HepG2 (cell line): ENCODE results near the gene FUT8. TPM values are rescaled to one million over a fixed set of nuclear protein-coding genes. Genes with fewer than 3 reads are reported as not detected.

Experiments used
- ATAC-seq: fragments of 200-7000 bp; cut with Tn5 transposase; 3 replicates; pipeline ENCODE4 v1.9.1; 2020; ENCODE audit warnings: mild to moderate bottlenecking, moderate library complexity
- BruUV-seq: library from RNA; stranded (reverse); fragments of 400-500 nt; replicated peaks from 2 replicates; lab custom pipeline; 2021; lab: Mats Ljungman, UMichigan
- CTCF ChIA-PET: fragments of 300-600 bp; formaldehyde crosslinking; extraction: SDS; loops from one replicate; lab custom pipeline; 2021; ENCODE audit warnings: low total read pairs, inconsistent platforms, low intra/inter-chr PET ratio; lab: Yijun Ruan, JAX
- POLR2A ChIA-PET: fragments of 350-600 bp; sonication (Branson Sonifier 250); formaldehyde crosslinking; loops from one replicate; lab custom pipeline; 2020; ENCODE audit warnings: antibody characterized with exemption, inconsistent platforms; lab: Yijun Ruan, JAX
- DNase-seq: peaks from one replicate; pipeline ENCODE4 v3.0.0-alpha.2; 2015; ENCODE audit warnings: low spot score
- FAIRE-seq: peaks from 3 replicates; lab custom pipeline; 2011; peaks lifted over from hg19 to GRCh38; lab: Jason Lieb, UNC
- H2AFZ ChIP-seq: one replicate; pipeline ENCODE4 v1.6.1; 2011; ENCODE audit warnings: low read length, inconsistent platforms
- H3K27ac ChIP-seq: fragments of 300-600 bp; 3 replicates; pipeline ENCODE4 v1.8.0; 2011; ENCODE audit warnings: mixed run types, mild to moderate bottlenecking, mixed read lengths, low read length, inconsistent platforms; ENCODE audit not compliant: insufficient read depth; ENCODE audit errors: extremely low read length
- H3K27me3 ChIP-seq, 2 experiments: fragments of 200-600 bp in 1 of 2; 2 replicates in 1 of 2; 3 replicates in 1 of 2; pipeline versions ENCODE4 v1.6.0 to v1.8.0; 2011; ENCODE audit warnings: low read length in 2 of 2, mild to moderate bottlenecking in 2 of 2, moderate library complexity in 2 of 2, inconsistent platforms in 1 of 2; ENCODE audit not compliant: insufficient read depth in 2 of 2, control insufficient read depth in 1 of 2
- H3K36me3 ChIP-seq, 2 experiments: fragments of 200-600 bp in 1 of 2; replicated peaks in 1 of 2; 2 replicates in 1 of 2; 3 replicates in 1 of 2; pipeline versions ENCODE4 v1.5.1 to v1.8.0; 2011; ENCODE audit warnings: low read length in 2 of 2, inconsistent platforms in 1 of 2; ENCODE audit not compliant: insufficient read depth in 2 of 2, control insufficient read depth in 1 of 2
- H3K4me1 ChIP-seq: 2 replicates; pipeline ENCODE4 v1.5.1; 2012; ENCODE audit warnings: low read length, inconsistent platforms; ENCODE audit not compliant: insufficient read depth
- H3K4me2 ChIP-seq: 2 replicates; pipeline ENCODE4 v1.6.0; 2011; ENCODE audit warnings: low read depth, low read length, inconsistent platforms
- H3K4me3 ChIP-seq, 3 experiments: fragments of 200-600 bp in 1 of 3; sonication (generic), shearing (Covaris generic) in 1 of 3; replicated peaks in 1 of 3; 2 replicates each; pipeline ENCODE4 v1.5.1; 2011 to 2016; ENCODE audit warnings: low read length in 3 of 3, inconsistent platforms in 2 of 3, low read depth in 2 of 3, mild to moderate bottlenecking in 2 of 3, control low read depth in 1 of 3, mixed read lengths in 1 of 3; ENCODE audit not compliant: insufficient read depth in 1 of 3
- H3K79me2 ChIP-seq: one replicate; pipeline ENCODE4 v1.6.1; 2011; ENCODE audit warnings: low read length, inconsistent platforms; ENCODE audit not compliant: insufficient read depth
- H3K9ac ChIP-seq: 2 replicates; pipeline ENCODE4 v1.6.0; 2011; ENCODE audit warnings: mild to moderate bottlenecking, low read depth, low read length, inconsistent platforms; ENCODE audit not compliant: insufficient read depth
- H3K9me3 ChIP-seq: 2 replicates; pipeline ENCODE4 v1.5.1; 2012; ENCODE audit warnings: mild to moderate bottlenecking, low read length
- H4K20me1 ChIP-seq: 2 replicates; pipeline ENCODE4 v1.6.0; 2011; ENCODE audit warnings: inconsistent platforms, mild to moderate bottlenecking, low read length, moderate library complexity; ENCODE audit not compliant: insufficient read depth
- ARNTL ChIP-seq: sonication (generic); formaldehyde crosslinking; IDR thresholded peaks from 2 replicates; pipeline ENCODE4 v1.4.0; 2020; ENCODE audit warnings: mild to moderate bottlenecking, missing genetic modification reagents
- DR1 ChIP-seq: sonication (generic); formaldehyde crosslinking; IDR thresholded peaks from 2 replicates; pipeline ENCODE4 v1.8.0; 2021; ENCODE audit warnings: mild to moderate bottlenecking, missing genetic modification reagents, inconsistent platforms
- KDM4B ChIP-seq: sonication (generic); formaldehyde crosslinking; IDR thresholded peaks from 2 replicates; pipeline ENCODE4 v1.4.0; 2020; ENCODE audit warnings: missing genetic modification reagents
- MAFF ChIP-seq: IDR thresholded peaks from 2 replicates; pipeline ENCODE4 v1.6.1; 2011; ENCODE audit warnings: low read depth, low read length, improper control_type of control experiment
- MAFK ChIP-seq, 2 experiments: IDR thresholded peaks in 1 of 2; conservative IDR thresholded peaks in 1 of 2; 2 replicates each; pipeline ENCODE4 v1.6.1; 2011; ENCODE audit warnings: improper control_type of control experiment in 2 of 2, low read length in 2 of 2
- RORA ChIP-seq: sonication (generic); formaldehyde crosslinking; IDR thresholded peaks from 2 replicates; pipeline ENCODE4 v1.5.0; 2020; ENCODE audit warnings: mild to moderate bottlenecking, missing genetic modification reagents, moderate library complexity
- ZNF350 ChIP-seq: sonication (generic); formaldehyde crosslinking; IDR thresholded peaks from 2 replicates; pipeline ENCODE4 v1.4.0; 2020; ENCODE audit warnings: mild to moderate bottlenecking, low read depth, missing genetic modification reagents, borderline replicate concordance
- ZNF550 ChIP-seq: sonication (generic); formaldehyde crosslinking; IDR thresholded peaks from 2 replicates; pipeline ENCODE4 v1.4.0; 2020; ENCODE audit warnings: mild to moderate bottlenecking, missing genetic modification reagents, borderline replicate concordance
- WGBS: methylation state at CpG from one replicate; pipeline ENCODE4 v1.1.6; 2017; ENCODE audit warnings: low lambda C conversion rate; 5-methylcytosine and 5-hydroxymethylcytosine counted together
- in situ Hi-C: cut with HindIII; loops from 2 replicates; pipeline ENCODE4 v1.10.0; 2017; ENCODE audit warnings: low pct_unique_long_range_greater_than_20kb; ENCODE audit not compliant: extremely low pct_ligation_motif_present
- intact Hi-C: fragments of 100-400 bp; cut with micrococcal nuclease; formaldehyde crosslinking; loops from one replicate; pipeline ENCODE4 v1.10.0; 2022; ENCODE audit not compliant: unreplicated experiment
- polyA plus RNA-seq, 8 experiments: library from polyadenylated mRNA; depleted of rRNA in 3 of 8; stranded (reverse) in 7 of 8; unstranded in 1 of 8; fragments of >200 nt; fragmentation: Illumina TruSeq in 4 of 8; extraction: Trizol in 4 of 8; gene quantifications; 2 replicates each; pipeline versions ENCODE4 v1.2.1 to v1.2.3, GENCODE V29; 2011 to 2016; ENCODE audit warnings: low read depth in 4 of 8, missing spikeins in 1 of 8, mixed read lengths in 1 of 8; ENCODE audit not compliant: insufficient read depth in 1 of 8
- total RNA-seq, 5 experiments: library from RNA; depleted of rRNA; stranded (reverse); fragments of >200 nt; fragmentation: Illumina TruSeq; extraction: Trizol; gene quantifications; 2 replicates each; pipeline ENCODE4 v1.2.3, GENCODE V29; 2016; ENCODE audit warnings: low read depth in 1 of 5
- TF ChIP-seq, protein P1 (sequence below): sonication (generic); formaldehyde crosslinking; IDR thresholded peaks from 2 replicates; pipeline ENCODE4 v1.5.1; 2020; ENCODE audit warnings: missing genetic modification reagents, mild to moderate bottlenecking, borderline replicate concordance
- TF ChIP-seq, protein P2 (sequence below): sonication (generic); formaldehyde crosslinking; IDR thresholded peaks from 2 replicates; pipeline ENCODE4 v1.5.0; 2020; ENCODE audit warnings: mild to moderate bottlenecking, missing genetic modification reagents, borderline replicate concordance

Gene FUT8
- total and polyA plus RNA-seq, 2 of the 13 experiments (the other 11 are each of a cell fraction or from before 2014, with no cell fraction given): 9.3 to 17.5 TPM

DNA sequence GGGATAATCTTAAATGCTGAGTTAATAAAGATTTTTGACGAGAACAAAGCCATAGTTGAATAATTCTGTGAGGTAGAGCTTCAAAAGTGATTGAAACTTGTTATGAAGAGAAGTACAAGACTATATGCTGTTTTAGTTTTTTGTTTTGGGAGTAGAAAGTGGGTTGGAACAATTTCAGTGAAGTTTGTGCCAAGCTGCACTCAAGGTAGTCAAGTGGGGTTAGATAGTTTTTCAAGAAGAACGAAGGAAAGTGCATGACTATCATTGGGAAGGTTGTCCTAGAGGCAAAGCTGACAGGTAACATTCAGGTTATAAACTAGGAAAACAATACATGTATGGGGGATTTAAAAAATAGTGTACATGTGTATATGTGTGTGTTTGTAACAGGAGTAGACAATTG is 16.2 kb downstream of the FUT8 start:
- no peaks in the 10 kb centered on the region for H3K9me3 ChIP-seq
- no peak for FAIRE-seq
- 91% methylated on average over 2 of the region's 2 CpGs for WGBS
- no peaks in the 10 kb centered on the region for H3K27me3 ChIP-seq
- CTCF ChIA-PET: no interaction called here
- H3K36me3 ChIP-seq: no peaks in the 10 kb centered on the region
- H3K4me3 ChIP-seq: no peak overlapping the region
- POLR2A ChIA-PET: no interaction called here
- intact Hi-C loops (no loop called here), in situ Hi-C loops (no loop called here)
- ATAC-seq: no peak
- H3K79me2 ChIP-seq: no peaks in the 10 kb centered on the region
- H3K4me1 ChIP-seq: no peaks in the 10 kb centered on the region
- no peak for DNase-seq
- H3K4me2 ChIP-seq: no peak overlapping the region
- TF ChIP-seq ZNF350 (CRISPR knock-in tag): no peak
- TF ChIP-seq ARNTL: no peak
- TF ChIP-seq, all 625 proteins: peak for 0
- BruUV-seq: no TSS peak
- Histone ChIP-seq H3K9ac (no peak overlapping the region), H3K27ac (no peak overlapping the region), H2AFZ (no peak overlapping the region), H4K20me1 (no peaks in the 10 kb centered on the region)

DNA sequence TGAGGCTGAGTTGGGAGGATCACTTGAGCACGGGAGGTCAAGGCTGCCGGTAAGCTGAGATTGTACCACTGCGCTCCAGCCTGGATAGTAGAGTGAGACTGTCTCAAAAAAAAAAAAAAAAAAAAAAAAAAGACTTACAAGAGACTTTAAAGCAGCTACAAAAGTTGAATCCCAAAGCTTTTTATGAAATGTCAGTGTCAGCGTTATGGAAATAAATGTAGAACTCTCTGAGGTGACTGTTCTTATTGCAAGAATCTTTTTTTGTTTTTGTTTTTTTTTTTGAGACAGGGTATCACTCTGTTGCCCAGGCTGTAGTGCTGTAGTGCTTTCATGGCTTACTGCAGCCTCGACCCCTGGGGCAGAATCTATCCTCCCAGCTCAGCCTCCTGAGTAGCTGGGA is 17.2 kb downstream of the FUT8 start:
- no peaks in the 10 kb centered on the region for H3K36me3 ChIP-seq
- BruUV-seq: no TSS peak
- no peak for FAIRE-seq
- H4K20me1 ChIP-seq: no peaks in the 10 kb centered on the region
- no peak overlapping the region for H3K9ac ChIP-seq
- H3K27me3 ChIP-seq: no peaks in the 10 kb centered on the region
- intact Hi-C loops: no loop called here
- DNase-seq: no peak
- no peak overlapping the region for H3K4me2 ChIP-seq
- no peak overlapping the region for H3K27ac ChIP-seq
- no peak for ATAC-seq
- no peak overlapping the region for H2AFZ ChIP-seq
- H3K79me2 ChIP-seq: no peaks in the 10 kb centered on the region
- POLR2A ChIA-PET: no interaction called here
- CTCF ChIA-PET: no interaction called here
- TF ChIP-seq DR1: no peak
- TF ChIP-seq, protein P1, sequence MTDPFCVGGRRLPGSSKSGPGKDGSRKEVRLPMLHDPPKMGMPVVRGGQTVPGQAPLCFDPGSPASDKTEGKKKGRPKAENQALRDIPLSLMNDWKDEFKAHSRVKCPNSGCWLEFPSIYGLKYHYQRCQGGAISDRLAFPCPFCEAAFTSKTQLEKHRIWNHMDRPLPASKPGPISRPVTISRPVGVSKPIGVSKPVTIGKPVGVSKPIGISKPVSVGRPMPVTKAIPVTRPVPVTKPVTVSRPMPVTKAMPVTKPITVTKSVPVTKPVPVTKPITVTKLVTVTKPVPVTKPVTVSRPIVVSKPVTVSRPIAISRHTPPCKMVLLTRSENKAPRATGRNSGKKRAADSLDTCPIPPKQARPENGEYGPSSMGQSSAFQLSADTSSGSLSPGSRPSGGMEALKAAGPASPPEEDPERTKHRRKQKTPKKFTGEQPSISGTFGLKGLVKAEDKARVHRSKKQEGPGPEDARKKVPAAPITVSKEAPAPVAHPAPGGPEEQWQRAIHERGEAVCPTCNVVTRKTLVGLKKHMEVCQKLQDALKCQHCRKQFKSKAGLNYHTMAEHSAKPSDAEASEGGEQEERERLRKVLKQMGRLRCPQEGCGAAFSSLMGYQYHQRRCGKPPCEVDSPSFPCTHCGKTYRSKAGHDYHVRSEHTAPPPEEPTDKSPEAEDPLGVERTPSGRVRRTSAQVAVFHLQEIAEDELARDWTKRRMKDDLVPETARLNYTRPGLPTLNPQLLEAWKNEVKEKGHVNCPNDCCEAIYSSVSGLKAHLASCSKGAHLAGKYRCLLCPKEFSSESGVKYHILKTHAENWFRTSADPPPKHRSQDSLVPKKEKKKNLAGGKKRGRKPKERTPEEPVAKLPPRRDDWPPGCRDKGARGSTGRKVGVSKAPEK (CRISPR knock-in tag): no peak
- TF ChIP-seq MAFF: peak; percentile 36; the same call in 1 of the 2 replicates
- TF ChIP-seq, protein P2, sequence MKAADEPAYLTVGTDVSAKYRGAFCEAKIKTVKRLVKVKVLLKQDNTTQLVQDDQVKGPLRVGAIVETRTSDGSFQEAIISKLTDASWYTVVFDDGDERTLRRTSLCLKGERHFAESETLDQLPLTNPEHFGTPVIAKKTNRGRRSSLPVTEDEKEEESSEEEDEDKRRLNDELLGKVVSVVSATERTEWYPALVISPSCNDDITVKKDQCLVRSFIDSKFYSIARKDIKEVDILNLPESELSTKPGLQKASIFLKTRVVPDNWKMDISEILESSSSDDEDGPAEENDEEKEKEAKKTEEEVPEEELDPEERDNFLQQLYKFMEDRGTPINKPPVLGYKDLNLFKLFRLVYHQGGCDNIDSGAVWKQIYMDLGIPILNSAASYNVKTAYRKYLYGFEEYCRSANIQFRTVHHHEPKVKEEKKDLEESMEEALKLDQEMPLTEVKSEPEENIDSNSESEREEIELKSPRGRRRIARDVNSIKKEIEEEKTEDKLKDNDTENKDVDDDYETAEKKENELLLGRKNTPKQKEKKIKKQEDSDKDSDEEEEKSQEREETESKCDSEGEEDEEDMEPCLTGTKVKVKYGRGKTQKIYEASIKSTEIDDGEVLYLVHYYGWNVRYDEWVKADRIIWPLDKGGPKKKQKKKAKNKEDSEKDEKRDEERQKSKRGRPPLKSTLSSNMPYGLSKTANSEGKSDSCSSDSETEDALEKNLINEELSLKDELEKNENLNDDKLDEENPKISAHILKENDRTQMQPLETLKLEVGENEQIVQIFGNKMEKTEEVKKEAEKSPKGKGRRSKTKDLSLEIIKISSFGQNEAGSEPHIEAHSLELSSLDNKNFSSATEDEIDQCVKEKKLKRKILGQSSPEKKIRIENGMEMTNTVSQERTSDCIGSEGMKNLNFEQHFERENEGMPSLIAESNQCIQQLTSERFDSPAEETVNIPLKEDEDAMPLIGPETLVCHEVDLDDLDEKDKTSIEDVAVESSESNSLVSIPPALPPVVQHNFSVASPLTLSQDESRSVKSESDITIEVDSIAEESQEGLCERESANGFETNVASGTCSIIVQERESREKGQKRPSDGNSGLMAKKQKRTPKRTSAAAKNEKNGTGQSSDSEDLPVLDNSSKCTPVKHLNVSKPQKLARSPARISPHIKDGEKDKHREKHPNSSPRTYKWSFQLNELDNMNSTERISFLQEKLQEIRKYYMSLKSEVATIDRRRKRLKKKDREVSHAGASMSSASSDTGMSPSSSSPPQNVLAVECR: no peak
- no peak for TF ChIP-seq KDM4B (CRISPR knock-in tag)
- TF ChIP-seq RORA (CRISPR knock-in tag): no peak
- TF ChIP-seq MAFK (conservative IDR thresholded peaks at IDR 0.05 in 1 of 2, IDR thresholded peaks at IDR 0.05 in 1 of 2; ENCODE audit: low read length in 2 of 2): peak in 1 of 2 experiments; percentile 60; a peak in 2 of 4 replicates
- no peak for TF ChIP-seq ZNF550
- H3K9me3 ChIP-seq: no peaks in the 10 kb centered on the region
- H3K4me3 ChIP-seq: no peak overlapping the region
- no peaks in the 10 kb centered on the region for H3K4me1 ChIP-seq
- WGBS: 94% methylated on average over 5 of the region's 5 CpGs
- in situ Hi-C loops: no loop called here
